ENCODE results near the gene TCF12. TPM values are rescaled to one million over a fixed set of nuclear protein-coding genes. Genes with fewer than 3 reads are reported as not detected.

The TCF12 gene
- total and polyA plus RNA-seq, 2 of the 8 experiments (the other 6 are each of a cell fraction or from before 2014, with no cell fraction given): 85.8 to 101 TPM

DNA sequence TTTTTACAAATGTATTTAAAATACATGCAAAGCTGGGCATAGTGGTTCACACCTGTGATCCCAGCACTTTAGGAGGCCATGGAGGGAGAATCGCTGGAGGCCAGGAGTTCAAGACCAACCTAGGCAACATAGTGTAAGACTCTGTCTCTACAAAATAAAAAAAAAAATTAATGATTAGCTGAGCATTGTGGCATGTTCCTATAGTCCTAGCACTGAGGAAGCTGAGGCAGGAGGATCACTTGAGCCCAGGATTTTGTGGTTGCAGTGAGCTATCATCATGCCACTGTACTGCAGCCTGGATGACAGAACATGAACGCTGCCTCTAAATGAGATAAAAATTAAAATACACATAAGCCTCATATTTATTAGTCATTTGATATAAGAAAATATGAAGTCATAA is 142.8 kb downstream of the TCF12 start:
- H3K4me3 ChIP-seq (ENCODE audit: extremely low read depth in 1 of 4, insufficient read depth in 2 of 4, low read depth in 3 of 4, low read length in 4 of 4): no peak overlapping the region
- no peaks in the 10 kb centered on the region for H3K27me3 ChIP-seq (replicated peaks in 1 of 4; ENCODE audit: control insufficient read depth in 3 of 4, extremely low read depth in 1 of 4, insufficient read depth in 3 of 4, low read length in 3 of 4)
- peaks cover 2 to 4% of the 10 kb centered on the region in 2 experiments for H4K20me1 ChIP-seq (replicated peaks in 1 of 2; ENCODE audit: control insufficient read depth in 1 of 2, insufficient read depth in 2 of 2, low read length in 2 of 2)
- no peak overlapping the region for H2AK5ac ChIP-seq (ENCODE audit: low read depth, low read length)
- H3K36me3 ChIP-seq (ENCODE audit: control insufficient read depth in 2 of 4, insufficient read depth in 4 of 4, low read length in 3 of 4): no peaks in the 10 kb centered on the region; a peak in 1 of 8 replicates
- CTCF ChIA-PET (ENCODE audit: partially characterized antibody): interaction anchor here (0.6 to 1.9 kb wide), 4 partner anchors 12 to 77 kb away, joined by 3 to 5 read pairs (median 4); no protein-coding TSS in a partner anchor
- POLR2A ChIA-PET (ENCODE audit: partially characterized antibody): interaction anchor here (0.8 to 1.2 kb wide), 2 partner anchors 14 to 21 kb away, joined by 3 to 4 read pairs; no protein-coding TSS in a partner anchor
- H2AFZ ChIP-seq (ENCODE audit: low read length): no peak overlapping the region
- DNase-seq (ENCODE audit: low read depth in 1 of 2, low spot score in 2 of 2) (no peak), FAIRE-seq (no peak)
- no peak overlapping the region for H2BK15ac ChIP-seq (ENCODE audit: low read length)
- no peak overlapping the region for H2BK120ac ChIP-seq (replicated peaks; ENCODE audit: low read depth, low read length)
- no peak overlapping the region for H2BK5ac ChIP-seq (ENCODE audit: low read depth, low read length)
- no peak overlapping the region for H3K18ac ChIP-seq (ENCODE audit: extremely low read depth, low read length)
- H3K79me2 ChIP-seq (ENCODE audit: control insufficient read depth in 1 of 2, insufficient read depth in 2 of 2, low read length in 2 of 2): peaks cover 0 to 76% of the 10 kb centered on the region in 2 experiments; a peak in 2 of 4 replicates
- H3K4ac ChIP-seq (replicated peaks; ENCODE audit: insufficient read length, low read depth, low read length): no peak overlapping the region
- no peak overlapping the region for H2BK20ac ChIP-seq (ENCODE audit: low read length)
- no peak overlapping the region for H3K27ac ChIP-seq (ENCODE audit: low read depth, low read length)
- peaks cover 0 to 2% (median 2%) of the 10 kb centered on the region in 4 experiments; a peak in 4 of 7 replicates for H3K4me1 ChIP-seq (replicated peaks in 1 of 4; ENCODE audit: control insufficient read depth in 3 of 4, insufficient read depth in 4 of 4, low read length in 3 of 4)
- no peak overlapping the region for H3K14ac ChIP-seq (ENCODE audit: insufficient read length)
- no peak overlapping the region for H3K4me2 ChIP-seq (ENCODE audit: insufficient read depth in 1 of 2, low read depth in 2 of 2, low read length in 2 of 2)
- no peaks in the 10 kb centered on the region for H3K9me3 ChIP-seq (ENCODE audit: insufficient read depth in 2 of 2, low read depth in 1 of 2, low read length in 1 of 2)
- no peak overlapping the region for H3K23ac ChIP-seq (ENCODE audit: insufficient read length)
- H3K79me1 ChIP-seq (ENCODE audit: low read depth, low read length): peaks cover 4% of the 10 kb centered on the region
- no peak overlapping the region for H3K56ac ChIP-seq (replicated peaks; ENCODE audit: insufficient read length, low read depth, low read length)
- H4K5ac ChIP-seq (ENCODE audit: insufficient read length, low read depth, low read length): no peak overlapping the region
- 89% methylated on average over 2 of the region's 2 CpGs; no CpG with 5 or more reads in 1 of the 2 experiments for WGBS, 2 experiments (ENCODE audit: extremely low coverage in 1 of 2, insufficient coverage in 1 of 2, insufficient read length in 1 of 2, insufficient replicate concordance in 2 of 2, low coverage in 1 of 2, low lambda C conversion rate in 2 of 2, missing lambda C conversion rate in 1 of 2)
- no peaks in the 10 kb centered on the region for H3K23me2 ChIP-seq (ENCODE audit: low read depth, low read length)
- H2BK12ac ChIP-seq (ENCODE audit: low read depth, low read length): no peak overlapping the region
- TF ChIP-seq SIX5 (IDR thresholded peaks at IDR 0.05; ENCODE audit: low read depth, low read length) (no peak), PHF8 (conservative IDR thresholded peaks at IDR 0.05; ENCODE audit: low read depth, low read length) (no peak), KDM1A (IDR thresholded peaks at IDR 0.05; ENCODE audit: borderline replicate concordance, low read length) (no peak)
- TF ChIP-seq, protein P1, sequence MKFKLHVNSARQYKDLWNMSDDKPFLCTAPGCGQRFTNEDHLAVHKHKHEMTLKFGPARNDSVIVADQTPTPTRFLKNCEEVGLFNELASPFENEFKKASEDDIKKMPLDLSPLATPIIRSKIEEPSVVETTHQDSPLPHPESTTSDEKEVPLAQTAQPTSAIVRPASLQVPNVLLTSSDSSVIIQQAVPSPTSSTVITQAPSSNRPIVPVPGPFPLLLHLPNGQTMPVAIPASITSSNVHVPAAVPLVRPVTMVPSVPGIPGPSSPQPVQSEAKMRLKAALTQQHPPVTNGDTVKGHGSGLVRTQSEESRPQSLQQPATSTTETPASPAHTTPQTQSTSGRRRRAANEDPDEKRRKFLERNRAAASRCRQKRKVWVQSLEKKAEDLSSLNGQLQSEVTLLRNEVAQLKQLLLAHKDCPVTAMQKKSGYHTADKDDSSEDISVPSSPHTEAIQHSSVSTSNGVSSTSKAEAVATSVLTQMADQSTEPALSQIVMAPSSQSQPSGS (IDR thresholded peaks at IDR 0.05; ENCODE audit: low read length): no peak
- TF ChIP-seq, protein P2, sequence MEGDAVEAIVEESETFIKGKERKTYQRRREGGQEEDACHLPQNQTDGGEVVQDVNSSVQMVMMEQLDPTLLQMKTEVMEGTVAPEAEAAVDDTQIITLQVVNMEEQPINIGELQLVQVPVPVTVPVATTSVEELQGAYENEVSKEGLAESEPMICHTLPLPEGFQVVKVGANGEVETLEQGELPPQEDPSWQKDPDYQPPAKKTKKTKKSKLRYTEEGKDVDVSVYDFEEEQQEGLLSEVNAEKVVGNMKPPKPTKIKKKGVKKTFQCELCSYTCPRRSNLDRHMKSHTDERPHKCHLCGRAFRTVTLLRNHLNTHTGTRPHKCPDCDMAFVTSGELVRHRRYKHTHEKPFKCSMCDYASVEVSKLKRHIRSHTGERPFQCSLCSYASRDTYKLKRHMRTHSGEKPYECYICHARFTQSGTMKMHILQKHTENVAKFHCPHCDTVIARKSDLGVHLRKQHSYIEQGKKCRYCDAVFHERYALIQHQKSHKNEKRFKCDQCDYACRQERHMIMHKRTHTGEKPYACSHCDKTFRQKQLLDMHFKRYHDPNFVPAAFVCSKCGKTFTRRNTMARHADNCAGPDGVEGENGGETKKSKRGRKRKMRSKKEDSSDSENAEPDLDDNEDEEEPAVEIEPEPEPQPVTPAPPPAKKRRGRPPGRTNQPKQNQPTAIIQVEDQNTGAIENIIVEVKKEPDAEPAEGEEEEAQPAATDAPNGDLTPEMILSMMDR (IDR thresholded peaks at IDR 0.05; ENCODE audit: control extremely low read depth in 1 of 3, insufficient read depth in 1 of 3, low read depth in 1 of 3, low read length in 3 of 3): no peak
- H4K91ac ChIP-seq (replicated peaks; ENCODE audit: insufficient read length, low read length): no peak overlapping the region
- no peak overlapping the region for H4K8ac ChIP-seq (ENCODE audit: extremely low read depth, insufficient read depth, low read length)
- no peak overlapping the region for H3K9ac ChIP-seq (replicated peaks in 1 of 4; ENCODE audit: extremely low read depth in 1 of 4, low read depth in 3 of 4, low read length in 3 of 4)
